BE2C (cell line): ENCODE data around the gene CHKA.
A peak's percentile ranks its signal among the peaks of the same experiment; 100 is the strongest.

ENCODE experiments used
- DNase-seq: peaks from one replicate; pipeline ENCODE4 v3.0.0-alpha.2; 2020
- H3K27me3 ChIP-seq: fragments of 250-450 bp; sonication (Bioruptor Pico); 2 replicates; pipeline ENCODE4 v1.5.1; 2020; ENCODE audit warnings: mild to moderate bottlenecking
- H3K36me3 ChIP-seq: fragments of 250-450 bp; sonication (Bioruptor Pico); 2 replicates; pipeline ENCODE4 v1.5.1; 2020; ENCODE audit warnings: mild to moderate bottlenecking
- H3K4me1 ChIP-seq: fragments of 250-450 bp; sonication (Bioruptor Pico); 2 replicates; pipeline ENCODE4 v1.5.1; 2020
- H3K4me3 ChIP-seq: 2 replicates; pipeline ENCODE4 v1.5.1; 2011; ENCODE audit warnings: low read depth, low read length
- H3K9me3 ChIP-seq: fragments of 250-450 bp; sonication (Bioruptor Pico); 2 replicates; pipeline ENCODE4 v1.5.1; 2020
- TF ChIP-seq, protein P1 (sequence below): IDR thresholded peaks from 2 replicates; pipeline ENCODE4 v1.5.1; 2012; ENCODE audit warnings: mild to moderate bottlenecking, low read depth, low read length

CHKA gene

DNA sequence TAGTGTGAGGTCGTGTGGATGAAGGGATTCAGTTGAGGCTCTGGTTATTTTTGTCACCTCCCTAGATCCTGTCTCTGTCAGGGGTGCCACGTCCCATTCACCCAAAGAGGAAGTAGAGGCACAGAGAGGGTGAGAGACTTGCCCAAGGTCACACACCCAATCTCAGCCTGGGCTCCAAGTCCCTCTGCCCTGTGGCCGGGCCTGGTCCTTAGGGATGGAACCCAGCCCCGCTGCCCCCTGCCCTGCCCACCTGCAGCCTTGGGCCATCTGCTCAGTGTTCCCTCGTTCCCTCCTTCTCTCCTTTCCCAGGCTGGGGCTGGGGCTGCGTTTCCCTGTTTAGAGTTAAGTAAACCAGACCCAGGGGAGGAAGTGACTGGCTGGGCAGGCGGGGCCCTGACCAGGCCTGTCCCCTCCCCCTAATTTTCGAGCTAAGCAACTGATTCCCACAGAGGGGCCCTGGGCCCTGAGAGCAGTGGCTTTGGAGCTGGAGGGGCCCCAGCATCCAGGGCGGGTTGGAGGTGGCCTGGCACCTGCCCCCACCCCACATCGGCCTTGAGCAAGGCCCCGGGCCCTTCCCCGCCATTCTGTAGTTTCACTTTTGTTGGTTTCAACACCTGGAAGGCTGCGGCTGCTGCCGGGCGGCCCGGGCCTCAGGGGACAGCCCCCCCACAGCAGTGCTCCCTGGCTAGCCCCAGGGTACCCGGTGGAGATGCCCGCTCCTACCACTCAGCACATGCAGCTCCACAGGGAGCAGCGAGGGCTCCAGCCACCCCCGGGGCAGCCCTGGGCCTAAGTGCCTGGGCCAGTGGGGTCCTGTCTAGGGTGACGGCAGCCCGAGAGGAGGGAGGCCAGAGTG, 80.9 kb downstream of the CHKA start:
- Histone ChIP-seq H3K4me1 (peaks cover 44% of the 10 kb centered on the region), H3K4me3 (peak overlapping the region; percentile 48), H3K27me3 (no peaks in the 10 kb centered on the region), H3K9me3 (no peaks in the 10 kb centered on the region), H3K36me3 (no peaks in the 10 kb centered on the region)
- peak; percentile 92 for DNase-seq
- TF ChIP-seq, protein P1, sequence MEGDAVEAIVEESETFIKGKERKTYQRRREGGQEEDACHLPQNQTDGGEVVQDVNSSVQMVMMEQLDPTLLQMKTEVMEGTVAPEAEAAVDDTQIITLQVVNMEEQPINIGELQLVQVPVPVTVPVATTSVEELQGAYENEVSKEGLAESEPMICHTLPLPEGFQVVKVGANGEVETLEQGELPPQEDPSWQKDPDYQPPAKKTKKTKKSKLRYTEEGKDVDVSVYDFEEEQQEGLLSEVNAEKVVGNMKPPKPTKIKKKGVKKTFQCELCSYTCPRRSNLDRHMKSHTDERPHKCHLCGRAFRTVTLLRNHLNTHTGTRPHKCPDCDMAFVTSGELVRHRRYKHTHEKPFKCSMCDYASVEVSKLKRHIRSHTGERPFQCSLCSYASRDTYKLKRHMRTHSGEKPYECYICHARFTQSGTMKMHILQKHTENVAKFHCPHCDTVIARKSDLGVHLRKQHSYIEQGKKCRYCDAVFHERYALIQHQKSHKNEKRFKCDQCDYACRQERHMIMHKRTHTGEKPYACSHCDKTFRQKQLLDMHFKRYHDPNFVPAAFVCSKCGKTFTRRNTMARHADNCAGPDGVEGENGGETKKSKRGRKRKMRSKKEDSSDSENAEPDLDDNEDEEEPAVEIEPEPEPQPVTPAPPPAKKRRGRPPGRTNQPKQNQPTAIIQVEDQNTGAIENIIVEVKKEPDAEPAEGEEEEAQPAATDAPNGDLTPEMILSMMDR = no peak

DNA sequence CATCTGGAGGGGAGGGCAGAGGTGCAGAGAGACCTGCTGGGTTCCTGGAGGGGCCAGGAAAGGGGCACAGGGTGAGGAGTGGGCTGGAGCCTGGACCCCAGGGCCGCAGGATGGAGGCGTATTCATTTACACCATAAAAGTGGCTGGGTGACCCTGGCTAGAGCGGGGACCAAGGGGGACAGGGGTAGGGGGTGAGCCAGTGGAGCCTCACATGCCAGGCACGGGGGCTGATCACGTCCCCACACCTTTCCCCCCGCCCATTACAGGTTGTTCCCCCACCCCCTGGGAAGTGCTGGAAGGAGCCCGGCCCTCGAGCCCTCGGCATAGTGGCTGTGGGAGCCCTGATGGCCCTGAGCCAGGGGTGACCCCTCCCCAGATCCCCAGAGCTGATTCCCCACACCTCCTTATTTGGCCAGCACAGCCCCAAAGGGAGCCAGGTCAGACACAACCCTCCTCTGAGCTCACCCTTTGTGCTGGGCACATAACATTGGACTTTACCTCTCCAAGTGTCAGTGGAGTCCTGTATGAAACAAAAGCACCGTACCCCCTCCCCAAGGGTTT, 81.6 kb downstream of the CHKA start:
- Histone ChIP-seq H3K9me3 (no peaks in the 10 kb centered on the region), H3K4me3 (no peak overlapping the region), H3K27me3 (no peaks in the 10 kb centered on the region), H3K4me1 (peaks cover 44% of the 10 kb centered on the region), H3K36me3 (no peaks in the 10 kb centered on the region)
- TF ChIP-seq, protein P1 = no peak
- peak; percentile 8 for DNase-seq

DNA sequence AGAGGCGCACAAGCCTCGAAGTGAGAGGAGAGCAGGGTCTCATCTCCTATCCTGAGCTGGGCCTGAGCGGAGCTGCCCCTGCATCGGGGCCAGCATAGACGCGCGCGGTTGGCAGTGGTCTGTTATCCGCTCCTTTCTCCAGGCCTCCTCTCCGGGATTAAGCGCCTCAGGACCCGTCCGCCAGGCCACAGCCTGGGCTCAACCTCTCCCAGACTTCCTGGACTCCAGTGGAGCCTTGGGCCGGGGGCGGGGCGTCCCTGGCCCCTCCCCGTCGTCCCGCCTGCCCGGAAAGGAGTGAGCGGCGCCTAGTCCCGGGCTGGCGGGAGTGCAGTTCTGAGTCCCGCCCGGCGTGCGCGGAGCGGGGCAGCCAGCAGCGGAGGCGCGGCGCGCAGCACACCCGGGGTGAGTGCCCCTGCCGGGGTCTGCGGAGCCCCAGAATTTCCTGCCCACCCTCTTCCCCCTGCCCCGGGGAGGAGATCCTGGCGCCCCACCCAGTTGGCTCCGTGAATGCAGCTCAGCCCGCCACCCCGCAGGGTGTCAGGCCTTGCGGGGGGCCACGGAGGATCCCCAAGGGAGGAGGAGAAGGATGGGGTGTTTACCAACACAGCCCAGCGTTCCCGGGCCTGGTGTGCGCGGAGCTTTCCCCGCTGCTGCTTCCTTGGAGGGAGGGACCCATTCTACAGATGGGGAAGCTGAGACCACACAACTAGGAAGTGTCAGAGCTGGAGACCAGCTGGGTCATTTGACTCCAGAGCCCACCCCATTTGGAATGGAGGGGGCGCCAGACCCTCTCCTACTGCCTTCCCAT, 82.3 kb downstream of the CHKA start, which contains the start of gene TCIRG1:
TSS of gene TCIRG1 (plus strand) at position 308 of the 808 bp plus-strand sequence. CDS start 2,247 bp downstream, outside the sequence.
- TF ChIP-seq, protein P1 = no peak
- peak; percentile 50 for DNase-seq

DNA sequence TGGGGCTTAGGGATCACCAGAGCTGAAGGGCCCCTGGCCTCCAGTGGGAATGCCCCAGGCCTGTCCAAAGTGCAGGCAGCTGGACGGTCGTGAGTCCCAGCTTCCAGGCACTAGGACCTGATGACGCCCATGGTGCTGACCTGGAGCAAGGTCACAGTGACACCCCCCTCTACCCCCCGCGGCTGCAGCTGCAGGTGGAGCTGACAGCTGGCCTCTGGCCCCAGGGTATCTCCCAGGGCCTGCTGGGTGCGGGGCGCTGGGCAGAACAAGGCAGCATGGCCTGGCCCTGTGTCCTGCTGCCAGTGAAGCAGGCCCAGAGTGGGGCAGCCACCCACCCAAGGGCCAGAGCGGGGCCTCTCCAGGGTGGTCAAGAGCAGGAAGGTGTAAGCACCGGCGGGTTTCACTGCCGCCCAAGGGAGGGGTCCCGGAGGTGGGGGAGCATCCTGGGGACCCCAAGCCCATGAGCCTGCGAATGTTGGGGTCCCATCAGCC, 82.9 kb downstream of the CHKA start:
- peak; percentile 61 for DNase-seq
- TF ChIP-seq, protein P1 = no peak
- no peak overlapping the region for H3K4me3 ChIP-seq

More for the DNA sequence above, 82.3 kb downstream of the CHKA start, which contains the start of gene TCIRG1:
- peaks cover 41% of the 10 kb centered on the region for H3K4me1 ChIP-seq
- no peak within 1 kb of the TSS for H3K4me3 ChIP-seq
- H3K36me3 ChIP-seq = peaks cover 5% of the 10 kb centered on the region
- no peaks in the 10 kb centered on the region for H3K9me3 ChIP-seq
- no peaks in the 10 kb centered on the region for H3K27me3 ChIP-seq

DNA sequence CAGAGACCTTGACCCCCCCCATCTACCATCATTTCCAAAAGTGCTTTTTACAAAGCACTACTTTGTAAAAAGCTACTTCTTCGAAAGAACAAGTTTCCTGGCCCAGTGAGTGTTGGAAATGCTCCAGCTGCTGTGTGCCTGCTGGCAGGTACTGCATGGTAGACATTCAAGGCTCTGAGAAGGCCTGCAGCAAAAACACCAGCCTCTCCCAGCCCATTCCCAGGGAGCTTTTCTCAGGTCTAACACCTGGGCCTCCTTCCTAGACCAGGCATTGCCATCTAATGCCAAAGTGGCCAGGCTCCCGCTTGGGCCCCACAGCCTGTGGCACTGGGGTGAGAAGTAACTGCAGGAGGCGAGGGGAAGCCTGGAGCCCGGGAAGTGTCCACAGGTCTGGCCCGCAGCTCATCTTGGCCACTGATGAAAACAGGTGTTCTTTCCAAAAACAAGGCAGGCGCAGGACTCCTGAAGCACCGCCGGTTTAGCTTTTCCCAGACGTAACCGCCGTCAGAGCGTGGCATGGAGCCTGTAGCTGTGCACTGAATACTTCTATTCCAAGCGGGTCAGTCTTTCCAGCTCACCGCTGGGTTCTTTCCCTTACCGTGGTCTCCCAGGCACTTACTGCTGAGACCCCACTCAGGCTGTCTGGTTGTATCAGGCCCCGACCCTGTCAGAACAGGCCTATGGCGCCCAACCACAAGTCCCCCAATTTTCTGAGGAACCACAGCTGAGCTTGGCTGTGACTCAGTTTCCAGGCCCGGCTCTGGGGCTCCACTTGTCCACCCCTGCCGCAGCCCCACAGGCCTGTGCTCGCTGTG, 83.6 kb downstream of the CHKA start:
- TF ChIP-seq, protein P1 = no peak
- Histone ChIP-seq H3K27me3 (no peaks in the 10 kb centered on the region), H3K9me3 (no peaks in the 10 kb centered on the region), H3K4me1 (peaks cover 28% of the 10 kb centered on the region), H3K36me3 (peaks cover 8% of the 10 kb centered on the region), H3K4me3 (no peak overlapping the region)
- DNase-seq = peak; percentile 14

More for the DNA sequence above, 82.9 kb downstream of the CHKA start:
- Histone ChIP-seq H3K9me3 (no peaks in the 10 kb centered on the region), H3K27me3 (no peaks in the 10 kb centered on the region), H3K36me3 (peaks cover 8% of the 10 kb centered on the region), H3K4me1 (peaks cover 35% of the 10 kb centered on the region)
